Measurements from ENCODE around the gene ZNF618.
A peak's percentile ranks its signal among the peaks of the same experiment; 100 is the strongest.

ZNF618 gene

GRCh38 chr9:113913426-113914195 is 37.5 kb downstream of the ZNF618 start:
- DNase-seq: peak; percentile 10

- DNase-seq: no peak
These were observed 38.4 kb downstream of the ZNF618 start for GRCh38 chr9:113914517-113914916.

DNA sequence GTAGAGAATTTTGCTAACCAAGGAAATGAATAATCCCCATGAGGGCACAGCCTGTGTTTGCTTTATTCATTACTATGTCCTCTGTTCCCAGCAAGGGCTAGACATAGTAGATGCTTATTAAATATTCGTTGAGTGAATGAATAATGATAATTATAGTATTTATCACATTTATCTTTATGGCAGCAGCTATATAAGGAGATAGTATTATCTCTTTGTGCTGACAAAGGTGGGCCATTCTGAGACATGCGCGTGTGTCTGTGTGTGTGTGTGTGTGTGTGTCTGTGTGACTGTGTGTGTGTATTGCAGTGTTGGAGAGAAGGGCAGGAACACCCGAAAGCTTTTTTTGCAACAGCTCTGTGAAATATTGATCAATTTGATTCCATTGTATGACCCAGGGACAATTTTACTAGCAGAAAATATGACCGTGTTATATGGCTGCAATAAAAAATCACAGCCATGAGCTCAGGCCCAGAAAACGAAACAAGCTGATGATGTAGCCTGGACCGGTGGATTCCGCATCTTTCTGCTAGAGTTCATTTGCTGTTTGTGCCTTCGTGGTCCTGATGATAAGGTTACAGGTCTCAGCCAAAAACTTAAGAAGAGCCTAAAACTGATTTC is 39.8 kb downstream of the ZNF618 start:
- no peak for DNase-seq

DNA sequence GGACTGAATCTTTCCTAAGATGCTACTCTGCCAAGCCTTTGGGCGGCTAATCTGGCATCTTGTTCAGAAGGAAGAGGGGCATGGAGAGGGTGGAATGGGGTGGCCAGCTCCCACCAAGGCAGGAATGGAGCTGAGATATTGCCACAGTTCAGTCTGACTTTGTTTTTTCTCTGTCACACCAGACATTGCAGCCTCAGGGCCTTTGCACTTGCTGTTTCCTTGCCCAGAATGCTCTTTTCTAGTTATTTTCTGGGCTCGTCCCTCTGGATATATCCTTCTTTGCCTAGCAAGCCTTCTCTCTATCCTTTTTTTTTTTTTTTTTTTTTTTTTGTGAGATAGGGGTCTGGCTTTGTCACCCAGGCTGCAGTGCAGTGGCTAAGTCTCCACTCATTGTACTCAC is 40.8 kb downstream of the ZNF618 start:
- no peak for DNase-seq

DNA sequence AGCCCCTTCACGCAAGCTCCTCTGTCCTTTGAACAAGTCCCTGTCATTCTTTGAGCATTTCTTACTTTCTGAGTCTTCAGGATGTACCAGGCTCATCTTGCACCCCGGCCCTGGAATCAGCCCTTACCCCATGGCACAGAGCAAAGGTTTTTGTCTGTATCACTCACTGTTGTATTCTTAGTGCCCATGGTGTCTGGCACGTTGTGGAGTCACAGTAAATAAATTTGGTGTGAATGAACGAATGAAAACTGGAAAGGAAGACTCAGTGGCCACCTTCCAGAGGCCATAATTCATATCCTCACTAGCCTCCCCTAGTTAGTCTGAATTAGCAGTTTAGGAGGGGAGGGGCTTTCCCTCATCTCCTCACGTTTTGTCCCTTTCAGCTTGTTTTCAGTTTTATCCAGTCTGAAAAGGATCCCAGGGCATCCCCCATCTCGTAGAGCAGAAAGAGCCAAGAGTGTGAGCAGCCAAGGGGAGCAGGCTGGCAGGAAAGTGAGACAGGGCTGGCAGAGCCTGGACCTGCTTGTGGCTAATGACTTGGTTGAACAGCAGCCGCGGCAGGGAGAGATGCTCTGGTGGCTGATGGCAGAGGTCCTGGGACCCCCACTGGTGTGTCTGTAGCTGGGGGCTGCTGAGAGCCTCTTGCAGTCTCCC is 42.7 kb downstream of the ZNF618 start:
- DNase-seq: peak; percentile 10

DNA sequence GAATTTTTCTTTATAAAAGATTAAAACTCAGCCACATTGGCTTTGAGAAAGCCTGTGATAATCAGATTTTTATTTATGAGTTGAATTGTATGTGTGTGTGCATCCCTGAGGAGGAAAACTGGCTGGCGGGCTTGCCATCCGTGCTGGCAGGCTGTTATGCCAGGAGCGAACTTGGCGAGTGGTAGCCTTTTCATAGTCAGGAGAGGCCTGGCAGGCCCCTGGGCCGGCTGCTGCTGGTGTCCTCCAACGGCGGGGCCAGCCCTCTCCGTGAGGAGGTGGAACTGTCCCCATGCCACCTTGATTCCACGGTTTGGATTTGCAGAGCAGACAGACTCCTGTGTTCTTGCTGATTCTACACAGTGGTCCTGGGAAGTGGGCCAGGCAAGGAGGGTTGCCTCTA is 43.3 kb downstream of the ZNF618 start:
- DNase-seq: no peak

DNA sequence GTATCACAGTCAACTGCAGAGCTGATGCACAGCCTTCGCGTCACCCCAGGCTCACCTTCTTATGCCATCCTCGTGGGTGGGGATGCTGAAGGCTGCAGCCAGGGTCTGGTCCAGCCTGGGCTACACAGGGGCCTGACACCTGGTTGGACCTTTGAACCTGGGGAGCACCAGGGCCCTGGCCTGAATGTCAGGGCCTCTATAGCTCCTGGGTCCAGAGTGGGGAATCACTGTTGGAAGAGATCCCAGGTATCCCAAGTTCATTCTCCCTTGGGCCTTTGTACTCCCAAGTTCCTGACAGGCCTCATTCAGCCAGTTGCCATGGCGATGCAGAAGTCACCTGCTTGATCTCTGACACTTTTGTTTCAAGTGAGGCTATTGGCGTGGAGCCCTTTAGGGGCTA is 43.8 kb downstream of the ZNF618 start:
- DNase-seq: no peak

DNA sequence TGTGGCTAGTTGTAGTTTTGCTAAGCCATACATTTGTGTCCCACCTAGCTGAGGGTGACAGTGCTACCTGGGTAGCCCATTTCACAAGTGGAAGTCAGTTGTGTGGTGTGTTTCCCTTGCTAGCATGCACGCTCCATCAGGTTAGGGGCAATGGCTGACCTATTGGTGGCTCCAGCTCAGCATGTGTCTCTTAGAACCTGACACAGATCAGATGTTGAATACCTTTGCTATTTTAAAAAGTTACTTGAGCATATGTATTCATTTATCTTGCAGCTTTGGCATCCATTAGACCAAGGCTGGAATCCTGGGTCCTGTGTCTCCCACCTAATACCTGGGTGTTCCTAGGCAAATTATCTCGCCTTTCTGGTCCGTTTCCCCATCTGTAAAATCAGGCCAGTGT is 44.8 kb downstream of the ZNF618 start:
- DNase-seq: no peak

- no peak for DNase-seq
These were observed 45.4 kb downstream of the ZNF618 start for GRCh38 chr9:113921396-113921925.

DNA sequence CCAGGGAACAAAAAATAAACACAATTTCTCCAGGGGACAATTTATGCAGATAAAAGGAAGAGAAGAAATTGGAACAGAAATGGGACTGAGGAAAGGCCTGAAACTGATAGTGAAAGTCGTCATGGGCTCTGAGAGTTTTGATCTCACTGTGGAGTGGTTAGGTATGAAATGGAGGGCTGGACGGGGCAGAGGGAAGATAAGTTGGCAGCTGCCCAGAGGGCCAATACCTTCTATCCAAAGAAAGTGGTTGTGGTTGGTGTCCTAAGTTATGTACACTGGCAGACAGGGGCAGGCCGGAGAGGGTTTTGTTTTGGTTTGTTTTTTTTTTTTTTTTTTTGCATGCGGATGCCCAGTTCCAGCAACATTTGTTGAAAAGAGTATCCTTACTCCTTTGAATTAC is 46.1 kb downstream of the ZNF618 start:
- no peak for DNase-seq

DNA sequence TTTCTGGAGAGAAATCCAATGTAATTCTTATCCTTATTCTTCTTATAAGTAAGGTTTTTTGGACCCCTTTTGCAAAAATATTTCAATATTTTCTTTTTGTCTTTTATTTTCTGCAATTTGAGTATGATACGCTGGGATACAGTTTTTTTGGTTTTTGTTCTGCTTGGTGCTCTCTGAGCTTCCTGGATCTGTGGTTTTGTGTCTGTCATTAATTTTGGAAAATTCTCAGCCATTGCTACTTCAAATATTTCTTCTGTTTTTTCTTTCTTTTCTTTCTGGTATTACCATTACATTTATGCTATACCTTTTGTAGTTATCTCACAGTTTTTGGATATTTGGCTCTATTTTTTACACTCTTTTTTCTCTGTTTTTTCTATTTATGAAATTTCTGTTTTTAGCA is 50.1 kb downstream of the ZNF618 start:
- DNase-seq: no peak

DNA sequence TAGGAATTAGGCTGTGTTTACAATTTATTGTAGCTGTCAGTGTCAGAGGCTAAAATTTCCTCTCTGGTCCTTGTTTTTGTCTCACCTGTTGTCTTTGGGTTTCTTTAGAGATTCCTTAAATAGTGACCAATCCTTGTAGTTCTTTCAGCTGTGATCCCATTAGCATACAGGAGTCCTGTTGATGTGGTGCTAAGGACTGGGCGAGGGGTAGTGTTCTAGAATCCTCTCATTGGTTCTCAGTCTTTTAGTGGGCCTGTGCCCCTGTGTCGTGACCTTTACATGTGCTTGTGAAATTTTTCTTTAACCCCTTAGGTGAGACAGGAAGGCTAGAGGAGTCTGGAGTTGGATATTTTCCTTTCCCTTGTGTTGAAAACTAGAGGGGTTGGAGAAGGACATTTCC is 51.2 kb downstream of the ZNF618 start:
- DNase-seq: no peak

DNA sequence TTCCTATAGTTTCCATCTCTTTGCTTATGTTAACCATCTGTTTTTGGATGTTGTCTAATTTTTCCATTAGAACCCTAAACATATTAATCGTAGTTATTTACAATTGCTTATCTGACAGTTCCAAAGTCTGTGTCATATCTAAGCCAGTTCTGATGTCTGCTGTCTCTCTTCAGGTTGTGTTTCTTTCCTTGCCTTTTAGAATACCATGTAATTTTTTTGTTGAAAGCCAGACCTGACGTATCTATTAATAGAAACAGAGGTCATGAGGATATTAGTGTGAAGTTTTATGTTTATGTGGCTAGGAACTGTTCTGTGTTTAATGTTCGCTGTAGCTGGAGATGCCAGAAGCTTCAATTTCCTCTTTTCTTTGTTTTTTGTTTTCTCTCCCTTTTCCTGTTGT is 52.2 kb downstream of the ZNF618 start:
- DNase-seq: no peak

GRCh38 chr9:113929634-113930389 is 53.7 kb downstream of the ZNF618 start:
- no peak for DNase-seq

DNA sequence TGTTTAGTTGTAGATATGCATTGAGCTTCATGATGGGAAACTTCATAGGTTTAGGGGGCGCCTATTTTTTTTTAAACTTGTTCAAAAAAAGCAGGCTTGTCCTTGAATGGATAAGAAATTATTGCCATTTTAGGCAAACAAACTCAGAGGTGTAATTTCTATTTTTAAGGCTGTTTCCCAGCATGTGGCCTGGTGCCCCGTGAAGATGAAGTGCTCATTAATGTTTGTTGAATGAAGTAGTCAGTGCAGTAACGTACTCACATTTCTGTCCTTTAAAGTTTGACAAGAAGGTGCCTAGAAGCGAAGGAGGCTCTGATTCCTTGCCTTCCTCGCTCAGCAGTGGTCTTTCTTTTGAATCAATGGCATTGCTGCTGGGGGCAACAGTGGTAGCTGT is 54.3 kb downstream of the ZNF618 start:
- no peak for DNase-seq

DNA sequence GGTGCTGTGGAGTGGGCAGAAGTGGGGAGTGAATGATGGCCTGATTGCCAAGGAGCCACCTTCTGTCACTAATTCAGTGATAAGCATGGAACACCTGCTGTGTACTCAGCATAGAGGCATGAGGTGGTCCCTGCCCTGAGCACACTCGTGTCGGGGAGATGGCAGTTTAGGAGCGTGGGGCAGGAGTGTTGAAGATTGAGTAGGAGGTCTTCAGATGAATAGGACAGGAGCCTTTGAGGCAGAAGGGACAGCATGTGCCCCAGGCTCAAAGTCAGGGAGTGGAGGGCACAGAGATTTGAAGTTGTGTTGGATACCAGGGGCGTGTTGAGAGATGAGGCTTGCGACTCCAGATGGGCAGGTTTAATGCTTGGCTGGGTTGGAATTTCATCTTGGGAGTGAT is 55.0 kb downstream of the ZNF618 start:
- no peak for DNase-seq

GRCh38 chr9:113931777-113932176 is 55.7 kb downstream of the ZNF618 start:
- no peak for DNase-seq

GRCh38 chr9:113932906-113933584 is 56.9 kb downstream of the ZNF618 start:
- no peak for DNase-seq

GRCh38 chr9:113933671-113934070 is 57.6 kb downstream of the ZNF618 start:
- DNase-seq: no peak

DNA sequence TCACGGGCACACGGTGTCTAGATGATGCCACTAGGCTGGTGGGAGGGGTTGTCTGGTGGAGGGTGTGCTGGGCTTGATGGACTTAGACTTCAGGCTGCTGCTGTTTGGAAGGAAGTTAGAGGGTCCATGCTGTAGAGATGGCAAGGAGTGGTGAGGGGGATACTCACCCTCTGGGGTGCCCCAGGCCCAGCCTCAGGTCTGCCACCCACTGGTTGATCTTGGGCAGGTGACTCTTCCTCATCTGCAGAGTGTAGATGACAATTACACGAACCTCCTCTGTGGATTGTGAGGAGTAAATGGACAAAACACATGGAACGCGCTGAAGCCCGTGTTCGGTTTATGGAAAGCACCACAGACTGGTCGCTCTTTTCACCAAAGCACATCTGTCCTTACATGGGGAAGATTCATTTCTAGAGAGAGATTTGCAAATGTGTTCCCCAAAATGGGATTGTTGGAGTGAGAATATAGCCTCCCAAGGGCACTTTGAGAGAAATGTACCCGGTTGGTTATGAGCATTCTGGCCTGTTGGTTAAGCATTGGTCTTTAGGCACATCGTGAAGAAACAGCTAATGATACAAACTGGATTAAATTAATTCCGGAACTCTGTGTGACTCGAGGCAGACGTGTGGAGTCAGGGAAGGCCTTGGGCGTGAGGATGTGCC is 58.2 kb downstream of the ZNF618 start:
- no peak for DNase-seq

- no peak for DNase-seq
These were observed 58.9 kb downstream of the ZNF618 start for GRCh38 chr9:113934829-113935676.

Measured in midbrain (tissue), 1 donor.